HG02642 (cell line): ENCODE data around the gene CDYL.

ENCODE experiments used
- ATAC-seq: cut with Tn5 transposase; IDR thresholded peaks from one replicate; pipeline ENCODE4 v1.9.1; 2021; ENCODE audit warnings: mild to moderate bottlenecking; ENCODE audit not compliant: unreplicated experiment, poor library complexity

Gene CDYL

GRCh38 chr6:4953440-4953839 is 177.2 kb downstream of the CDYL start:
- no peak for ATAC-seq

DNA sequence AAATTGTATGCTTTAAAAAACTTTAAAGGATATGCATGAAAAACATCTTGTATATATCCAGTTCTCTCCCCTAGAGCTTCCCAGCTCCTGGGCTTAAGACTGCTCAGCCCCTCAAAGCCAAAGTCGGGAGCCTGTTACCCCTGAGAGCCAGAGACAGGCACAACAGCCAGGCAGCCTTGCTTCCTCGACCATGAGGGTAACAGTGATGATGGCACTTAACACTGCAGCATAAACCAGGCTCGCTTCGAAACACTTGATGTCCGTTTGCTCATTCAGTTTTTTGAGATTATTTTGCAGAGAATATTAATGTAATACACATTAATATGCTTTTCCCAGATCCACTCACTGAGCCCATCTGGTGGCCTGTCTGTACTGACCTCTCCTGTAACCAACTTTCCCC is 180.4 kb downstream of the CDYL start:
- ATAC-seq = no peak

- ATAC-seq = no peak
Measured at GRCh38 chr6:4957521-4958231, 181.5 kb downstream of the CDYL start.

DNA sequence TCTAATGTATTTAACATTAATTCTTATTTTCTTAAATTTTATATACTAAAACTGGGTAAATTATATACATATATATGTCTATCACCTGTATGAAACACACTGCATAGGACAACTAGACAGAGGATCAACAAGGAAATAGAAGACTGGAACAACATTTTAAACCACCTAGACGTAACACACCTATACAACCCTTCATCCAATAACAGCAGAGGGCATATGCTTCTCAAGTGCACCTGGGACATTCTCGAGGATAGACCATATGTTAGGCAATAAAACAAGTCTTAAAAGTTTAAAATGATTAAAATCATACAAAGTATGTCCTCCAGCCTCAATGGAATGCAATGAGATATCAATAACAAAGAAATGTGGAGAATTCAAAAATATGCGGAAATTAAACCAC is 182.4 kb downstream of the CDYL start:
- ATAC-seq = no peak

DNA sequence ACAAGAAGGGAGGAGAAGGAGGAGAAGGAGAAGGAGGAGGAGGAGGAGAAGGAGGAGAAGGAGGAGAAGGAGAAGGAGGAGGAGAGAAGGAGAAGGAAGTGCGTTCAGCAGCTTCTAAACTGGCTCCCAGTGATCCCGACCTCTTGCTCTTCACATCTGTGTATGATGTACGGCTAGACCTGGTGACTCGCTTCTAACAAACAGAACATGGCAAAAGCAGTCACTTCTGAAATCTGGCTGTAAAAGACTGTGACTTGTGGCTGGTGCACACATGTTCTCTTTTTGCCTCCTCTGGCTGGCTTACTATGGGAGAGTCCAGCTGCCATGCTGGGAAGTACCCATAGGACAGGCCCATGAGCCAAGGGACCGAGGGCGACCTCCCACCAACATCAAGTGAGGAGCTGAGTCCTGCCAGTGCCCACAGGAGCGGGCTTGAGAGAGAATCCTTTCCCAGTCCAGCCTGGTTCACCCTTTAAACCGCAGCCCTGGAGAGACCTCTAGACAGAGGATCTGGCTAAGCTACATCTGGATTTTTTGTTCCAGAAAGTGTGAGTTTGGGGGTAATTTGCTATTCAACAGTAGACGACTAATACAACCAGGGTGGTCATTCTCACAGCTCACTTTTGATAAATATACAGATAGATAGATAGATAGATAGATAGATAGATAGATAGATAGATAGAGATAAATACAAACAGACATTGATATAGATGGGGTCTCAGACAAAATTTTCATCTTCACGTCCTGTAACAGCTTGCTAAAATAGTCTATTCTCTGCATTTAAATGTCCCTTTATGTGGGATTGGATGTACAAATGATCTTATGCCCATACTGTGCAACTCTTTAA is 185.3 kb downstream of the CDYL start:
- no peak for ATAC-seq

DNA sequence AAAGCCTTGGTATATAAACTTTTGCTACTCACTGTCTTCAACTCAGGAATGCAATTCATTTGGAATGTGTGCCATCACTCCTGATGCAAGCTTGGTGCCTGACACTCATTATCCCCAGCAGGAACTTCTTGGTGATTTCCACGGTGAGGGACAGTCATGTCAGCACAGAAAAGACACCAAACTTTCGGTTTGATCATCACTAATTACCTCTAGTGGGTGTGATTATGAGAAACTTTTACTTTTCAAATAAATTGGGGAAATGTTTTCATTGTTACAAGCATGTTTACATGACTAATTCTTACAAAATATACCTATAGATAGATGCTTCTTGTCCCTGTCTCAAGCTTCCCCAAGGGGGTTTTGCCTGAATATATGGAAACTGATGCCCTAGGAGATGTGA is 186.7 kb downstream of the CDYL start:
- ATAC-seq = no peak

GRCh38 chr6:4964675-4965561 is 188.7 kb downstream of the CDYL start:
- ATAC-seq = no peak

DNA sequence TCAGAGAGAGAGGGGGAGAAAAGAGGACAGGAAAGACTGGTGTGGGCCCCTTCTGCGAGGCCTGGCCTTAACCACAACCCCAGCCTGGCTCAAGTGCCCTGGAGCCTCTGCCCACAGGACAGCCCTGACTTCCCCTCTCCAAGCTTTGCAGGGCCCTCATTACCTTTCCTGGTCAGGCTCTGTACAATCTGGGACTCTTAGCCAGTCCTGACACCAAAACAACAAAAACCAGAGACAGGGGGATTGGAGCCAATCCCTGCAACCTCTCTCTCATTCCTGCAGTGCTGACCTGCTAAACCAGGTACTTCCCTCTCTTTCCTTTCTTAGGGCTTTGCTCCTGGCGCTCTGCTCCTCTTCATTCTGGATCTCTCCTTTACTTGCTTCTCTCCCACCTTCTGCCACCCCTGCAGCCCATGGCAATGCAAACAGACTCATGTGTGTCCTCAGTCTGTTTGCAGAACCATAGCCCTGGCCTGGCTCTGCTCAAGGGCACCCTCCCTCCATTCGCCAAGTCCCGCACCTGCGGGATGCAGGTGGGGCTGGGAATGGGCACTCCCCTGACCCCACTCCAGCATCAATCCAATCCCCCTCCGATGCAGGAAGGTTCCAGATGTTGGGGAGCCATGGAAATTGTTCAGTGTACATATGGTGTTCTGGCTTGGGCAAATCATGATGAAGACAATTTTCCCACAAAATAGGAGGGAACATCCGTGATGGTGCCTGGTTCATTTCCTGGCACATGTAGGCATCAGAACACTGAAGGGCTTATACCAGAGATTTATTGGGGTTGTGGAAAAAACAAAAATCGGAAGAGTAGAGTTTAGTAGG is 189.6 kb downstream of the CDYL start:
- no peak for ATAC-seq

- no peak for ATAC-seq
Measured at GRCh38 chr6:4967301-4968030, 191.3 kb downstream of the CDYL start.

DNA sequence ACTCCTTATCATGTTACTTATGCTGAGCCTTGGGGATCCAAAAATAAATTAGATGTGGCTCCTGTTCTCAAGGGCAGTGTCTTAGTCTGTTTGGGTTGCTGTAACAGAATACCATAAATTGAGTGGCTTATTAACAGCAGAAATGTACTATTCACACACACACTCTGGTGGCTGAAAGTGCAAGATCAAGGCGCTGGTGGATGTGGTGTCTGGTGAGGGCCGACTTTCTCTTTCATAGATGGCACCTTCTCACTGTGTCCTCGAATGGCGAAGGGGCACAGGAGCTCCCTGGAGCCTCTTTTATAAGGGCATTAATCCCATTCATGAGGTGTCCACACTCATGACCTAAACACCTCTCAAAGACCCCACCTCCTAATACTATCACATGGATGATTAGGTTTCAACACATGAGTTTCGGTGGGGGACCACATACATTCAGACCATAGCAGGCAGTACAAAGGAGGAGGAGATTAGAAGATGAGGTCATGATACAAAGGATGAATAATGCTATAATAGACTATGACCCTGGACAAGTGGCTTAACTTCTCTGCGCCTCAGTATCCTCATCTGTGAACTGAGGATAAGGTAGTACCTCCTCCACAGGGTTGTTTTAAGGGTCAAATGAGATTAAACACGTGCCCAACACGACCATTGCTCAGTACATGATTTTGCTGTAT is 193.5 kb downstream of the CDYL start:
- no peak for ATAC-seq

GRCh38 chr6:4970739-4971395 is 194.7 kb downstream of the CDYL start:
- ATAC-seq = no peak

GRCh38 chr6:4971851-4972250 is 195.6 kb downstream of the CDYL start:
- no peak for ATAC-seq

- ATAC-seq = no peak
Measured at GRCh38 chr6:4972438-4972837, 196.2 kb downstream of the CDYL start.

DNA sequence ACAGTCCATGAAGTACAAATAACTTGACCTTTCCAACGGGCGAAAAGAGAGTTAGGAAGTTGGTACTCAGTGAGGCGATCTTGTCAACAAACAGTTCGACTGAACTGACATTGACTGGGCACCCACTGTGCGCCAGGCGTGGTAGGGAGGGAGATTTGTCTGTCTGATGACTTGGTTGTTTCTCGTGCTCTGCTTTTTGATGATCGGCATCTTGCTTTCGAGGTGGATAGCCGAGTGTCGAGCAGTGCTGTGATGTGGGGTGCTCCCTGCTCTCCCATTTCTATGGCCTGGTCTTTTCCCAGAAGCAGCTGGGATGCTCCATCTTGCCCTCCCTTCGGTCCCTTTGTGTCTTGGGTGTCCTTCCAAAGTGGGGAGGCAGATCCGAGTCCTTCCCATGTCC is 197.2 kb downstream of the CDYL start:
- no peak for ATAC-seq

GRCh38 chr6:4973982-4974745 is 198.0 kb downstream of the CDYL start:
- ATAC-seq = no peak

DNA sequence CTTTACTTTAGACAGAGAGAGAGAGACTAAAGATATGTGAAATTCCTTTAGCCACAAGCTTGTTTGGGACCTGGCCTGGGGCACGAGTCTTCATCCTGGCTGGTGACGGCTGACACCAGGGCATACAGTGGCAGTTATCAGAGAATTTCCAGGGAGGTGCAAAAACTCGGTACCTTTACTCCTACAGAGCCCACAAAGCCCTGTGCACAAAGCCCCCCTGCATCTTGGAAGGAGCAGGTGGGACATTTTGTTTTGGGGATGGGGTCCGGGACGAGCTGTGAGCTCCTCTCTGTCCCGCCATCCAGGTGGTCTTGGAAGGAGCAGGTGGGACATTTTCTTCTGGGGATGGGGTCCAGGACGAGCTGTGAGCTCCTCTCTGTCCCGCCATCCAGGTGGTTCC is 198.8 kb downstream of the CDYL start:
- no peak for ATAC-seq

GRCh38 chr6:4975506-4975905 is 199.3 kb downstream of the CDYL start:
- ATAC-seq = no peak

GRCh38 chr6:4977468-4977867 is 201.3 kb downstream of the CDYL start:
- no peak for ATAC-seq
